Measurements from ENCODE around the gene FGF2. TPM values are rescaled to one million over a fixed set of nuclear protein-coding genes. Genes with fewer than 3 reads are reported as not detected.

The FGF2 gene
- total RNA-seq, 1 experiment from 2014 or later, result 99.0 TPM

DNA sequence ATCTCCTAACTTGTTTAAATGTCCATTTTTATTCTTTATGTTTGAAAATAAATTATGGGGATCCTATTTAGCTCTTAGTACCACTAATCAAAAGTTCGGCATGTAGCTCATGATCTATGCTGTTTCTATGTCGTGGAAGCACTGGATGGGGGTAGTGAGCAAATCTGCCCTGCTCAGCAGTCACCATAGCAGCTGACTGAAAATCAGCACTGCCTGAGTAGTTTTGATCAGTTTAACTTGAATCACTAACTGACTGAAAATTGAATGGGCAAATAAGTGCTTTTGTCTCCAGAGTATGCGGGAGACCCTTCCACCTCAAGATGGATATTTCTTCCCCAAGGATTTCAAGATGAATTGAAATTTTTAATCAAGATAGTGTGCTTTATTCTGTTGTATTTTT is 68.2 kb downstream of the FGF2 start:
- Histone ChIP-seq H3K56ac (ENCODE audit: insufficient read length, low read depth, low read length) (no peak overlapping the region), H3K4me1 (ENCODE audit: insufficient read depth, low read length) (no peaks in the 10 kb centered on the region), H3K4me2 (ENCODE audit: insufficient read depth, insufficient read length, low read length) (no peak overlapping the region), H3T11ph (ENCODE audit: low read length) (no peak overlapping the region), H2BK20ac (ENCODE audit: low read depth, low read length, poor library complexity, severe bottlenecking) (no peak overlapping the region), H3K4ac (ENCODE audit: low read depth, low read length) (no peak overlapping the region), H2BK15ac (ENCODE audit: low read depth, low read length) (no peak overlapping the region), H4K91ac (ENCODE audit: insufficient read length, low read depth, low read length) (no peak overlapping the region), H3K14ac (ENCODE audit: insufficient read depth, low read length) (no peak overlapping the region), H3K9ac (ENCODE audit: extremely low read depth, insufficient read length, low read length) (no peak overlapping the region), H4K5ac (ENCODE audit: insufficient read length, low read depth, low read length) (no peak overlapping the region), H2BK120ac (ENCODE audit: low read depth, low read length, poor library complexity, severe bottlenecking) (no peak overlapping the region), H2BK12ac (ENCODE audit: insufficient read length, low read depth, low read length) (no peak overlapping the region), H3K9me3 (ENCODE audit: control insufficient read depth, low read depth, low read length) (no peaks in the 10 kb centered on the region), H3K79me1 (ENCODE audit: insufficient read depth, low read depth, low read length, poor library complexity, severe bottlenecking) (no peaks in the 10 kb centered on the region), H3K23ac (ENCODE audit: insufficient read length, low read depth, low read length) (no peak overlapping the region), H2AK5ac (ENCODE audit: insufficient read length, low read length) (no peak overlapping the region), H3K23me2 (ENCODE audit: insufficient read length, low read depth, low read length, poor library complexity, severe bottlenecking) (no peaks in the 10 kb centered on the region), H3K79me2 (ENCODE audit: insufficient read depth, low read length) (no peaks in the 10 kb centered on the region), H3K27ac (ENCODE audit: insufficient read length, low read depth, low read length) (no peak overlapping the region), H4K20me1 (ENCODE audit: control insufficient read depth, insufficient read depth, insufficient read length) (no peaks in the 10 kb centered on the region), H2AFZ (ENCODE audit: low read length) (no peak overlapping the region), H3K18ac (ENCODE audit: insufficient read length, low read depth, low read length) (no peak overlapping the region), H3K27me3 (ENCODE audit: insufficient read depth, low read length) (no peaks in the 10 kb centered on the region), H4K8ac (replicated peaks; ENCODE audit: insufficient read length, low read depth, low read length) (no peak overlapping the region), H2BK5ac (ENCODE audit: insufficient read length, low read length) (no peak overlapping the region)
- Mint-ChIP-seq H3K9me3 (peaks cover 0 to 3% of the 10 kb centered on the region in 2 experiments; a peak in 2 of 5 replicates), H3K36me3 (ENCODE audit: insufficient read depth in 1 of 3, low read depth in 3 of 3) (peaks cover 24 to 63% (median 56%) of the 10 kb centered on the region in 3 experiments), H3K27me3 (ENCODE audit: low read depth) (no peaks in the 10 kb centered on the region), H3K27ac (peak overlapping the region in 1 of 3 experiments; percentile 82; a peak in 2 of 7 replicates), H3K4me1 (peaks cover 4% of the 10 kb centered on the region in 2 experiments; a peak in 2 of 4 replicates), H3K4me3 (no peak overlapping the region)
- no CpG with 5 or more reads among the region's 3 CpGs for WGBS (ENCODE audit: extremely low coverage, insufficient read length, low lambda C conversion rate)
- no peak for DNase-seq
- TF ChIP-seq, protein P1, sequence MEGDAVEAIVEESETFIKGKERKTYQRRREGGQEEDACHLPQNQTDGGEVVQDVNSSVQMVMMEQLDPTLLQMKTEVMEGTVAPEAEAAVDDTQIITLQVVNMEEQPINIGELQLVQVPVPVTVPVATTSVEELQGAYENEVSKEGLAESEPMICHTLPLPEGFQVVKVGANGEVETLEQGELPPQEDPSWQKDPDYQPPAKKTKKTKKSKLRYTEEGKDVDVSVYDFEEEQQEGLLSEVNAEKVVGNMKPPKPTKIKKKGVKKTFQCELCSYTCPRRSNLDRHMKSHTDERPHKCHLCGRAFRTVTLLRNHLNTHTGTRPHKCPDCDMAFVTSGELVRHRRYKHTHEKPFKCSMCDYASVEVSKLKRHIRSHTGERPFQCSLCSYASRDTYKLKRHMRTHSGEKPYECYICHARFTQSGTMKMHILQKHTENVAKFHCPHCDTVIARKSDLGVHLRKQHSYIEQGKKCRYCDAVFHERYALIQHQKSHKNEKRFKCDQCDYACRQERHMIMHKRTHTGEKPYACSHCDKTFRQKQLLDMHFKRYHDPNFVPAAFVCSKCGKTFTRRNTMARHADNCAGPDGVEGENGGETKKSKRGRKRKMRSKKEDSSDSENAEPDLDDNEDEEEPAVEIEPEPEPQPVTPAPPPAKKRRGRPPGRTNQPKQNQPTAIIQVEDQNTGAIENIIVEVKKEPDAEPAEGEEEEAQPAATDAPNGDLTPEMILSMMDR (conservative IDR thresholded peaks at IDR 0.05), result peak; percentile 21; the same call in 2 of the 3 replicates

Data from H9 (cell line).